ENCODE measurements around the gene MYBPH. TPM values are rescaled to one million over a fixed set of nuclear protein-coding genes. Genes with fewer than 3 reads are reported as not detected.

Gene MYBPH
- total and polyA plus RNA-seq, 3 experiments from 2014 or later: not detected

DNA sequence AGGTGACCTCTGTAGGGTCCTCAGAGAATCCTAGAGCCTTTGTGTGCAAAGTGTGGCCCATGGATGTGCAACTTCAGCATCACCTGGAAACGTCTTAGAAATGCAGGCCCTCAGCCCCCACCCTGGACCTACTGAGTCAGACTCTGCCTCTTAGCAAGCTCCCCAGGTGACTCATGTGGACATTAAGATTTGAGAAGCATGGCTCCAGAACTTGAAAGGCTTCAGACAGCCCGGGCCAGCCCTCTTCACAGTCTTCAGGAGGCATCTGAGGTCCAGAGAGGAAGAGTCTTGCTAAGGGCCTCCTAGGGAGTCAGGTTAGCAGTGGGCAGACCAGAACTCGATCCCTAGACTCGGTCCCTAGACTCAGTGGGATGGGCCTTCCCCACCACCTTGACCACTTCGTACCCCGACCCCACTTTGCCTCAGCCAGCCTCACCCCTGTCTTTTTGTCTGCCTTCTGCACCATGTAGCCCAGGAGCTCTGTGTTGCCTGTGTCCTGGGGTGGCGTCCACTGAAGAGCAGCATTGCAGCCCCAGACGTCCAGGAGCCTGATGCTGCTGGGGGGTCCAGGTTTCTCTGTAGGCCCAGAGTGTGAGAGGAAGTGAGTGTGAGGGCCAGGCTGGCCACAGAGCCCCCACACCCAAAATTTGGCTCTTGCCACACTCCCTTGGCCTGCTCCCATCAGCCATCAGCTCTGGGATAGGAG is 4.8 kb downstream of the MYBPH start:
- H3K27me3 ChIP-seq (ENCODE audit: insufficient read depth, low read length, poor library complexity, severe bottlenecking): no peaks in the 10 kb centered on the region
- no peak for DNase-seq
- no peaks in the 10 kb centered on the region for H3K9me3 ChIP-seq (ENCODE audit: low read length)
- Mint-ChIP-seq H3K4me3 (no peak overlapping the region), H3K27ac (peak overlapping the region in 1 of 8 donors; percentile 34), H3K9me3 (no peaks in the 10 kb centered on the region), H3K36me3 (no peaks in the 10 kb centered on the region), H3K4me1 (no peaks in the 10 kb centered on the region), H3K27me3 (peaks cover 4 to 6% of the 10 kb centered on the region in 2 donors)
- H3K27ac ChIP-seq (ENCODE audit: low read depth, low read length): no peak overlapping the region
- ChIA-PET POLR2A (no interaction called here), CTCF (interaction anchor here (1.7 kb wide), 1 partner anchor 10 kb away, joined by 4 read pairs; no protein-coding TSS in a partner anchor)
- H3K36me3 ChIP-seq (ENCODE audit: insufficient read depth, low read length): no peaks in the 10 kb centered on the region
- H3K4me3 ChIP-seq (ENCODE audit: low read length): no peak overlapping the region
- no peaks in the 10 kb centered on the region for H3K4me1 ChIP-seq (ENCODE audit: insufficient read depth, low read length)

DNA sequence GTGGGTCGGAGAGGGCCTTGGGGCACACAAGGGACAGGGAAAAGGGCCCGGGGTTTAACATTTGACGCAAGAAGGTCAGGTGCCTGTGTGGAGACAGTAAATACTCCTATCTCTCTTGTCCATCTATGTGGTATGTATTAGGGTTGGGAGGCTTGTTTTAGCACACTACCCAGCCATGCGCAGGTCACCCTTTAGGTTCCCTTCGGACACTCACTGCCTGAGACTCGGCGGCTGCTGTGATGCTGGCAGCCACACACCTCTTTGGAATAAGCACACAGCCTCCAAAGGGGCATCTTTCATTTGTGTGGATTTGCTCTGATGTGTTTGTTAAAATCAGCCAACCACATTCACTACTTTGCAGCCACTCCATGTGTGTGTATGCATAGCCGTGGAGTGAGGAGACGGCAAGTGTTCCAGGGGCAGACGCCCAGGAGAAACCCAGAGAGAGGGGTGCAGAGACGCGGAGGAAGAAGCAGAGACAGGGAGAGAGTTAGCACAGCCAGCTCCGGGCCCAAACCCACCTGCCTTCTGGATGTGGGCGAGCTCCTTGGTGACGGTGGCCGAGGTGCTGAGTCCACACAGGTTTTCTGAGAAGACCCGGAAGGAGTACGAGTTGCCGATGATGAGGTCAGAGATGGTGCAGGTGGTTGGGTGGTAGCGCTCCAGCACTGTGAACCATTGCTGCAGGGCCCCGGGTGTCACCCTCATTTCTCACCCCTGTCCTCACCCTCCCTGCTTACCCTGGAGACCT is 5.7 kb downstream of the MYBPH start:
- ChIA-PET CTCF (no interaction called here), POLR2A (no interaction called here)
- Histone ChIP-seq H3K4me1 (ENCODE audit: insufficient read depth, low read length) (no peaks in the 10 kb centered on the region), H3K36me3 (ENCODE audit: insufficient read depth, low read length) (no peaks in the 10 kb centered on the region), H3K9me3 (ENCODE audit: low read length) (no peaks in the 10 kb centered on the region), H3K27me3 (ENCODE audit: insufficient read depth, low read length, poor library complexity, severe bottlenecking) (no peaks in the 10 kb centered on the region), H3K27ac (ENCODE audit: low read depth, low read length) (no peak overlapping the region), H3K4me3 (ENCODE audit: low read length) (no peak overlapping the region)
- no peak for DNase-seq
- peak overlapping the region in 1 of 8 donors; percentile 61 for H3K27ac Mint-ChIP-seq
- H3K27me3 Mint-ChIP-seq: peaks cover 4 to 13% of the 10 kb centered on the region in 2 donors
- no peak overlapping the region for H3K4me3 Mint-ChIP-seq
- no peaks in the 10 kb centered on the region for H3K36me3 Mint-ChIP-seq
- no peaks in the 10 kb centered on the region for H3K9me3 Mint-ChIP-seq
- no peaks in the 10 kb centered on the region for H3K4me1 Mint-ChIP-seq

DNA sequence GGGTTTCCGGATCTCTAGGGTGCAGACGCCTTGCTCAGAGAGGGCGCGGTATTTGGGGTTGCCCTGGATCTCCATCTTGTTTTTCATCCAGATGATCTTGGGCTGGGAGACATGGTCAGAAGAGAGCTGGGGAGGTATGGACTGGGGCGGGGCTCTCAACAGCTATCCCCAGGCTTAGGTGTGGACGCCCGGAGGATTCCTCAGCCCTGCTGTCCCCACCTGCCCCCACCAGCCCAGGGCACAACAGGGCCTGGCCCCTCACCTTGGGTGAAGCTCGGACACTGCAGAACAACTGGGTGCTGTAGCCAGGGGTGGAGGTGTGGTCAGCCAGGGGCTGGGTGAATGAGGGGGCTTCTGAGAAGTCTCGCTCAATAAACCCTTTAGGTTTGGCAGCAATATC is 6.6 kb downstream of the MYBPH start:
- H3K27me3 ChIP-seq (ENCODE audit: insufficient read depth, low read length, poor library complexity, severe bottlenecking): no peaks in the 10 kb centered on the region
- DNase-seq: no peak
- no peak overlapping the region for H3K27ac ChIP-seq (ENCODE audit: low read depth, low read length)
- H3K9me3 ChIP-seq (ENCODE audit: low read length): no peaks in the 10 kb centered on the region
- Mint-ChIP-seq H3K27me3 (peaks cover 8 to 15% of the 10 kb centered on the region in 2 donors), H3K36me3 (no peaks in the 10 kb centered on the region), H3K9me3 (no peaks in the 10 kb centered on the region), H3K4me3 (no peak overlapping the region), H3K4me1 (no peaks in the 10 kb centered on the region), H3K27ac (no peak overlapping the region)
- POLR2A ChIA-PET: no interaction called here
- no peaks in the 10 kb centered on the region for H3K4me1 ChIP-seq (ENCODE audit: insufficient read depth, low read length)
- H3K36me3 ChIP-seq (ENCODE audit: insufficient read depth, low read length): no peaks in the 10 kb centered on the region
- CTCF ChIA-PET: no interaction called here
- H3K4me3 ChIP-seq (ENCODE audit: low read length): no peak overlapping the region

DNA sequence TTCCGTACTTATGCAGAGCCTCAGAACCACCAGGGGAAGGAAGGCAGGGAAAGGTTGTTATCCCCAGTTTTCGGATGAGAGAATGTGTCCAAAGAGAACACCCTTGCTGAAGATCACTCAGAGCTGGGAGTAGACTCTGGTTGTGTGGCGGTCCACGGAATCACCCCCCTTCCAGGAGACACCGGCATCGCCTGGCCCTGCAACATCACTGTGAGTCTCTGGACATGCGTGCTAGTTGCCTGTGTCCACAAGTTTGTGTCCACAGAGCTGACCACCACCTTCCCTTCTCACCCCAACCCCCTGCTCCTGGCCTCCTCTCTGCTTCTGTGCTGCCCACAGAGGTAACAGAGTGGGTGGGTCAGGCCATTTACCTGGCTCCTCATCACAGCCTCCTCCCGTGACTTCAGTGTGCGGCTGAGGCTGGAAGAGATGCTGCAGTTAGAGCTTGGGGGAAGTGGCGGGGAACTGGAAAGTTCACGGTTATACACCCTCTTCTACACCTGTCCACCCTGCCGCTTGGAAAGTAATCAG is 7.3 kb downstream of the MYBPH start:
- no peaks in the 10 kb centered on the region for H3K9me3 ChIP-seq (ENCODE audit: low read length)
- POLR2A ChIA-PET: no interaction called here
- Mint-ChIP-seq H3K27me3 (peaks cover 11 to 19% of the 10 kb centered on the region in 2 donors), H3K4me3 (no peak overlapping the region), H3K4me1 (no peaks in the 10 kb centered on the region), H3K36me3 (no peaks in the 10 kb centered on the region), H3K27ac (no peak overlapping the region), H3K9me3 (no peaks in the 10 kb centered on the region)
- no peak overlapping the region for H3K4me3 ChIP-seq (ENCODE audit: low read length)
- no peaks in the 10 kb centered on the region for H3K27me3 ChIP-seq (ENCODE audit: insufficient read depth, low read length, poor library complexity, severe bottlenecking)
- H3K27ac ChIP-seq (ENCODE audit: low read depth, low read length): no peak overlapping the region
- H3K4me1 ChIP-seq (ENCODE audit: insufficient read depth, low read length): no peaks in the 10 kb centered on the region
- CTCF ChIA-PET: no interaction called here
- DNase-seq: no peak
- H3K36me3 ChIP-seq (ENCODE audit: insufficient read depth, low read length): no peaks in the 10 kb centered on the region

DNA sequence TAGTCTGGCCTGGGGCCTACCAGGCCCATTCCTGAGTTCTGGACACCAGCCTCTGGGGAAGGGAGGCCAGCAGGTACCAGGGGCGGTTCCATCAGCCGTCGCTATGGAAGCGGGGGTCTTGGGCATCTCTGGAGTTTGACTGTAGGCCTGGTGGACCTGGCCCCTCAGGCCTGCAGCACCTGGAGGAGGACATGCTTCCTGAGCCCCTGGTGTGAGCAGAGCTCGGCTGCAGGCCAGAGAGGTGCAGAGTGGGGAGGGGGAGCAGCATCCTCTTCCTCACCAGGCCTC is 7.8 kb downstream of the MYBPH start:
- POLR2A ChIA-PET: no interaction called here
- CTCF ChIA-PET: no interaction called here

DNA sequence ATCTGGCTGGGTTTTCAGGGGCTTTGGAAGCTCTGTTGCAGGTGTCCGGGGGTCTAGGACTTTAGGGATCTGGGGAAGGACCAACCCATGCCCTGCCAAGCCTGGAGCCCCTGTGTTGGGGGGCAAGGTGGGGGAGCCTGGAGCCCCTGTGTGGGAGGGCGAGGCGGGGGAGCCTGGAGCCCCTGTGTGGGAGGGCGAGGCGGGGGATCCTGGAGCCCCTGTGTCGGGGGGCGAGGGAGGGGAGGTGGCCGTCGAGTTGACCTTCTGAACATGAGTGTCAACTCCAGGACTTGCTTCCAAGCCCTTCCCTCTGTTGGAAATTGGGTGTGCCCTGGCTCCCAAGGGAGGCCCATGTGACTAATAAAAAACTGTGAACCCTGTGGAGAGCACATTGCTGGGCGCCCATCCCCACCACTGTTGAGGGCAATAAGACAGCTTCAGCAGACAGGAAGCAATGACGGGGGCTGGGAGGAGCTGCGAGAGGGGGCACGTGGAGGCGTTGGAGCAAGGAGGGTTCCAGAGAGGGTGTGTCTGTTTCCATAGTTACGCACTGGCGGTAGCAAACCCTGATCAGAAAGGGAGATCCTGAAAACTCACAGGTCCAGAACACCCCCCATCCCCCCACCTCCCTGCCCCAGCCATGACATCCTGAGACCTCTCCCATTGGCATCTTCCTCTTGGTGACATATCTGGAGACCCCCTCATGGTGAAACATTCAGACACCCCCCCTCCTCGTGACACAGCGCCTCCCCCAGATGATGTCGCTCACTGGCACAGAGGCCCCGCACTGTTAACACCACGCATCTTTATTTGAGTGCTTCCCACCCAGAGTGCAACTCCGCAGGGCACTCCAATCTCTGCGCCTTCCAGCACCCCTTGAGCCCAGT is 8.4 kb downstream of the MYBPH start:
- no peak overlapping the region for H3K27ac ChIP-seq (ENCODE audit: low read depth, low read length)
- H3K36me3 Mint-ChIP-seq: no peaks in the 10 kb centered on the region
- peaks cover 11 to 29% of the 10 kb centered on the region in 2 donors for H3K27me3 Mint-ChIP-seq
- no peaks in the 10 kb centered on the region for H3K27me3 ChIP-seq (ENCODE audit: insufficient read depth, low read length, poor library complexity, severe bottlenecking)
- H3K4me3 Mint-ChIP-seq: no peak overlapping the region
- POLR2A ChIA-PET: no interaction called here
- H3K27ac Mint-ChIP-seq: no peak overlapping the region
- no peaks in the 10 kb centered on the region for H3K4me1 ChIP-seq (ENCODE audit: insufficient read depth, low read length)
- H3K4me3 ChIP-seq (ENCODE audit: low read length): no peak overlapping the region
- H3K9me3 ChIP-seq (ENCODE audit: low read length): no peaks in the 10 kb centered on the region
- CTCF ChIA-PET: no interaction called here
- H3K4me1 Mint-ChIP-seq: no peaks in the 10 kb centered on the region
- H3K36me3 ChIP-seq (ENCODE audit: insufficient read depth, low read length): no peaks in the 10 kb centered on the region
- DNase-seq: no peak
- no peaks in the 10 kb centered on the region for H3K9me3 Mint-ChIP-seq

More for the DNA sequence above, 7.8 kb downstream of the MYBPH start:
- Histone ChIP-seq H3K27me3 (ENCODE audit: insufficient read depth, low read length, poor library complexity, severe bottlenecking) (no peaks in the 10 kb centered on the region), H3K9me3 (ENCODE audit: low read length) (no peaks in the 10 kb centered on the region), H3K27ac (ENCODE audit: low read depth, low read length) (no peak overlapping the region), H3K4me1 (ENCODE audit: insufficient read depth, low read length) (no peaks in the 10 kb centered on the region), H3K36me3 (ENCODE audit: insufficient read depth, low read length) (no peaks in the 10 kb centered on the region), H3K4me3 (ENCODE audit: low read length) (no peak overlapping the region)
- Mint-ChIP-seq H3K4me1 (no peaks in the 10 kb centered on the region), H3K4me3 (no peak overlapping the region), H3K27ac (no peak overlapping the region), H3K27me3 (peaks cover 11 to 23% of the 10 kb centered on the region in 2 donors), H3K36me3 (no peaks in the 10 kb centered on the region), H3K9me3 (no peaks in the 10 kb centered on the region)
- no peak for DNase-seq

- H3K27ac Mint-ChIP-seq: no peak overlapping the region
- DNase-seq: no peak
- POLR2A ChIA-PET: no interaction called here
These were observed 9.3 kb downstream of the MYBPH start for GRCh38 chr1:203166192-203166940.

More at GRCh38 chr1:203166192-203166940, 9.3 kb downstream of the MYBPH start:
- H3K27ac ChIP-seq (ENCODE audit: low read depth, low read length): no peak overlapping the region
- no peaks in the 10 kb centered on the region for H3K9me3 ChIP-seq (ENCODE audit: low read length)
- H3K4me3 ChIP-seq (ENCODE audit: low read length): no peak overlapping the region
- Mint-ChIP-seq H3K9me3 (no peaks in the 10 kb centered on the region), H3K4me1 (no peaks in the 10 kb centered on the region), H3K36me3 (no peaks in the 10 kb centered on the region), H3K4me3 (no peak overlapping the region), H3K27me3 (peaks cover 15 to 30% of the 10 kb centered on the region in 2 donors)
- CTCF ChIA-PET: no interaction called here
- H3K27me3 ChIP-seq (ENCODE audit: insufficient read depth, low read length, poor library complexity, severe bottlenecking): no peaks in the 10 kb centered on the region
- no peaks in the 10 kb centered on the region for H3K36me3 ChIP-seq (ENCODE audit: insufficient read depth, low read length)
- H3K4me1 ChIP-seq (ENCODE audit: insufficient read depth, low read length): no peaks in the 10 kb centered on the region
